ENCODE data around the gene ENTPD3. TPM values are rescaled to one million over a fixed set of nuclear protein-coding genes. Genes with fewer than 3 reads are reported as not detected.

The ENTPD3 gene
- total RNA-seq, 2 donors from 2014 or later: 0.22 to 0.37 TPM

- 100% methylated on average over 1 of the region's 2 CpGs; no CpG with 5 or more reads in 1 of the 2 experiments for WGBS, 2 experiments (ENCODE audit: insufficient coverage in 1 of 2, insufficient read length in 1 of 2)
- Histone ChIP-seq H3K27me3 (ENCODE audit: control insufficient read depth, insufficient read depth, low read length, poor library complexity, severe bottlenecking) (peaks cover 5% of the 10 kb centered on the region), H3K36me3 (ENCODE audit: control insufficient read depth, insufficient read depth, low read length) (no peaks in the 10 kb centered on the region), H3K9me3 (ENCODE audit: control insufficient read depth, low read length) (no peaks in the 10 kb centered on the region), H3K4me3 (ENCODE audit: low read length) (no peak overlapping the region), H3K9ac (ENCODE audit: extremely low read depth, low read length, poor library complexity, severe bottlenecking) (no peak overlapping the region), H3K4me1 (ENCODE audit: control insufficient read depth, insufficient read depth, low read length) (no peaks in the 10 kb centered on the region), H3K27ac (ENCODE audit: low read depth, low read length) (no peak overlapping the region)
- Mint-ChIP-seq H3K36me3 (ENCODE audit: low read depth) (no peaks in the 10 kb centered on the region), H3K4me3 (no peak overlapping the region), H3K27me3 (ENCODE audit: insufficient read depth) (peaks cover 16% of the 10 kb centered on the region), H3K27ac (no peak overlapping the region), H3K9me3 (no peaks in the 10 kb centered on the region), H3K4me1 (peaks cover 3% of the 10 kb centered on the region)
- no peak for DNase-seq
- TF ChIP-seq CTCF (conservative IDR thresholded peaks at IDR 0.05): no peak
These were observed 31.0 kb downstream of the ENTPD3 start for GRCh38 chr3:40417845-40418543.

- H3K4me1 ChIP-seq (ENCODE audit: control insufficient read depth, insufficient read depth, low read length): no peaks in the 10 kb centered on the region
- Mint-ChIP-seq H3K9me3 (no peaks in the 10 kb centered on the region), H3K36me3 (ENCODE audit: low read depth) (no peaks in the 10 kb centered on the region), H3K27me3 (ENCODE audit: insufficient read depth) (peaks cover 2% of the 10 kb centered on the region), H3K27ac (no peak overlapping the region), H3K4me1 (no peaks in the 10 kb centered on the region), H3K4me3 (no peak overlapping the region)
- WGBS, 2 experiments (ENCODE audit: insufficient coverage in 1 of 2, insufficient read length in 1 of 2): 86 to 100% methylated on average over 1 of the region's 1 CpG
- no peak for DNase-seq
- no peaks in the 10 kb centered on the region for H3K9me3 ChIP-seq (ENCODE audit: control insufficient read depth, low read length)
- no peak for TF ChIP-seq CTCF (conservative IDR thresholded peaks at IDR 0.05)
- no peaks in the 10 kb centered on the region for H3K36me3 ChIP-seq (ENCODE audit: control insufficient read depth, insufficient read depth, low read length)
- H3K27me3 ChIP-seq (ENCODE audit: control insufficient read depth, insufficient read depth, low read length, poor library complexity, severe bottlenecking): no peaks in the 10 kb centered on the region
- no peak overlapping the region for H3K4me3 ChIP-seq (ENCODE audit: low read length)
- no peak overlapping the region for H3K27ac ChIP-seq (ENCODE audit: low read depth, low read length)
- no peak overlapping the region for H3K9ac ChIP-seq (ENCODE audit: extremely low read depth, low read length, poor library complexity, severe bottlenecking)
These were observed 35.9 kb downstream of the ENTPD3 start for GRCh38 chr3:40422861-40423260.

GRCh38 chr3:40427045-40427669 lies 40.2 kb downstream of the ENTPD3 start:
- Mint-ChIP-seq H3K4me1 (no peaks in the 10 kb centered on the region), H3K4me3 (no peak overlapping the region), H3K36me3 (ENCODE audit: low read depth) (no peaks in the 10 kb centered on the region), H3K9me3 (no peaks in the 10 kb centered on the region), H3K27ac (no peak overlapping the region), H3K27me3 (ENCODE audit: insufficient read depth) (no peaks in the 10 kb centered on the region)
- no peak overlapping the region for H3K27ac ChIP-seq (ENCODE audit: low read depth, low read length)
- no peak overlapping the region for H3K9ac ChIP-seq (ENCODE audit: extremely low read depth, low read length, poor library complexity, severe bottlenecking)
- no peaks in the 10 kb centered on the region for H3K27me3 ChIP-seq (ENCODE audit: control insufficient read depth, insufficient read depth, low read length, poor library complexity, severe bottlenecking)
- H3K36me3 ChIP-seq (ENCODE audit: control insufficient read depth, insufficient read depth, low read length): no peaks in the 10 kb centered on the region
- TF ChIP-seq CTCF (conservative IDR thresholded peaks at IDR 0.05): no peak
- no peaks in the 10 kb centered on the region for H3K4me1 ChIP-seq (ENCODE audit: control insufficient read depth, insufficient read depth, low read length)
- DNase-seq: no peak
- no peak overlapping the region for H3K4me3 ChIP-seq (ENCODE audit: low read length)
- no peaks in the 10 kb centered on the region for H3K9me3 ChIP-seq (ENCODE audit: control insufficient read depth, low read length)
- WGBS, 2 experiments (ENCODE audit: insufficient coverage in 1 of 2, insufficient read length in 1 of 2): 88 to 94% methylated on average over 7 to 8 of the region's 8 CpGs

All from endodermal cell (in vitro differentiated cells).